Fibroblast of peridontal ligament (primary cell): ENCODE results near the gene ASB15.
"Not testable (repeated sequence)": the region's sequence is repeated elsewhere in the genome, so short reads cannot be mapped to it uniquely, and the experiment has no call there.

ENCODE experiments used
- DNase-seq: peaks from one replicate; pipeline ENCODE4 v3.0.0-alpha.2; 2010; ENCODE audit errors: extremely low read depth

ASB15 gene

GRCh38 chr7:123598657-123599056, 3.0 kb upstream of the ASB15 start:
- no peak for DNase-seq

DNA sequence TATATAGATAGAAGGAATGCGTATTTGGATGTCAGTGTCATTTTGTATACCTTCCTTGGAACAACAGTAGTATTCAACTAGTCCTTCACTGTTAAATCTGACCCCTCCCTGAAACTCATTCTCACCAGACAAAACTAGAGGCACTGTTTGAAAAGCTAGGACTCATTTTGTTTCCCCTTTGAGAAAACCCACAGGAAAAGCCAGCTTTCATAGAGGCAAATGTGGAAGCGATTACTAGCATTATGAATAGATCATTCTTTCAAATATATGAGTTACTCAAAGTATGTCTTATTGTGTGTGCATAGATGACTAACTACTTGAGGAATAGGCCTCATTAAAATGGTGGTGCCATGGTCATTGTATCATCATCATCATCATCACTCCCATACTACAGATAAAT, 1.9 kb upstream of the ASB15 start:
- DNase-seq, result no peak

GRCh38 chr7:123600876-123601275, 745 bp upstream of the ASB15 start:
- no peak for DNase-seq

GRCh38 chr7:123602648-123603047, 1.0 kb downstream of the ASB15 start:
- no peak for DNase-seq

GRCh38 chr7:123604739-123605138, 3.1 kb downstream of the ASB15 start:
- no peak for DNase-seq

GRCh38 chr7:123607423-123607975, 5.9 kb downstream of the ASB15 start:
- no peak for DNase-seq

- DNase-seq, result no peak
Observed at GRCh38 chr7:123608991-123609882, 7.6 kb downstream of the ASB15 start.

GRCh38 chr7:123609883-123610239, 8.2 kb downstream of the ASB15 start:
- no peak for DNase-seq

DNA sequence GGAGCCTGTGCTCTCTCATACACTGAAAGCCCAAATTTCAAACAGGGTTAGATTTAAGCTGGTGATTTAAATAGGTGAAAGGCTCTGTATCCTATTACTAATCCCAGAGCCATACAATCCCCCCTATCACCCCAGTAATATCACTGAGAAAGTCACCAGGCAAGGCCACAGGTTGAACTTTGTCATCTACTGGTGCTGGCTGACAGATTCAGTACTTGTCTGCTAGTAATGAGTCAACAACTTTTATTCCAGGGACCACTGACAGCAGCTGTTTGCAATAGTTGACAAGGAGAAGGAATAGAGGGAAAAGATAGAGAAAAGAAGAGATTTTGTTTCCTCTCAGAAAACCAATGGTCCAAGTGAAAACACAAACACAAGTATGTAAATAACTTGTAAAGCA, 10.4 kb downstream of the ASB15 start:
- DNase-seq, result no peak

DNA sequence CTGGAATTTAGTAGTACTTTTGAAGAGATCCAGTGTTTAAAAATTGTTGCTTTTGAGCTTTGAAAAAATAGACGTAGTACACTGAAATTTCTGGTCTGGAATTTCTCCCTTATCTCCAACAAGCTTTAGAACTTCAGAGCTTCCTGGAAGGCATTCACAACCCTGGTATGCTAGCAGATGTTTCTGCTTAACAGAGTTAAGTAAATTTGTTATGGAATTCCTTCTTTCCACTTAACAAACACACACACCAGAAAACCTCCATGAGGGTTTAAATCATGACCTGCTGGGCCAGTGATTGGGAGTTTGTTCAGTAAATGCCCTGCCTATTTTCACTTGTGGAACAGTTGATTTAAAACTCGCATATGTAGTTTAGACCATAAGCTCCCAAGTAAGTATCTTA, 13.7 kb downstream of the ASB15 start:
- DNase-seq, result peak; percentile 84

DNA sequence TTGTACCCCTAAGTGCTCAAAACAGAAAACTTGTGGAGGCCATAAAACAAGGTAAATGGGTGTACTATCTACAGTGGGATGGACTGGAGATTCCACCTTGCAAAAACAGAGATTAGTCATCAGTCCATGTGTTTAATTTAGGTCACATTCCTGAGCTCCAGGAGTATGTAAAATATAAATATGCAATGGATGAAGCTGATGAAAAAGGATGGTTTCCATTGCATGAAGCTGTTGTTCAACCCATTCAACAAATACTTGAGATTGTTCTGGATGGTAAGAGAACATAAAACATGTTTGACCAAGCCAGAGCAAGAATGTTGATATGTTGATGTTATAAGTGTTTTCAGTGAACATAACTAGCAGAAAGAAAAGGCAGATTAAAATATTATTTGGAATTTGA, 14.6 kb downstream of the ASB15 start:
- DNase-seq, result peak; percentile 18

GRCh38 chr7:123621707-123622106, 20.1 kb downstream of the ASB15 start:
- no peak for DNase-seq

GRCh38 chr7:123622660-123623386, 21.2 kb downstream of the ASB15 start:
- no peak for DNase-seq

- DNase-seq, result no peak
Observed at GRCh38 chr7:123624527-123625183, 23.0 kb downstream of the ASB15 start.

DNA sequence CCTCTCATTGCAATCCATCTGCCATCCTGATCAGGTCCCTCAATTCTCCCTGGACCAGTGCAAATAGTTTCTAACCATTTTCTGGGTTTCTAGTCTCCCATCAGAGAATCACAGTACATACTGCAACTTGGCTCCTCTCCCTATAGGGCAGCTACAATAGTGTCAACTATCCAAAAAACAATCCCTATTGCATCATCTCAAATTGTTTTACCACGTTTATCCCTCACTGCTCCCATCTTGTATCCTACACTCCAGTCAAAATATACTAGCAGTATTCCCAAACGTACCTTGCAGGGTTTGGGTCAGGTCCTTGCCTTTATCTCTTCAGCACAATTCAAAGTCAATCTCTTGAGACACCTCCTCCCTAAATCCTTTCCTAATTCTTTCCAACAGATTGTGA, 23.6 kb downstream of the ASB15 start:
- no peak for DNase-seq

- no peak for DNase-seq
Observed at GRCh38 chr7:123627851-123628250, 26.2 kb downstream of the ASB15 start.

DNA sequence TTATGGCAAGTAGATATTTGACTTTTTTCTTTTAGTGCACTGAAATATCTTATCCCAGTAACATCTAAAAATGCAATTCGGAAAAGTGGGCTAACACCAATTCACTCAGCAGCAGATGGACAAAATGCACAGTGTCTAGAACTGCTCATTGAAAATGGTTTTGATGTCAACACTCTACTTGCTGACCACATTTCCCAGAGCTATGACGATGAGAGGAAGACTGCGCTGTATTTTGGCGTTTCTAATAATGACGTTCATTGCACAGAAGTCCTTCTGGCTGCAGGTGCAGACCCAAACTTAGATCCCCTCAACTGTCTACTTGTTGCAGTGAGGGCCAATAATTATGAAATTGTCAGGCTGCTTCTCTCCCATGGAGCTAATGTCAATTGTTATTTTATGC, 27.2 kb downstream of the ASB15 start:
- DNase-seq, result no peak

GRCh38 chr7:123629281-123629680, 27.7 kb downstream of the ASB15 start:
- DNase-seq, result no peak

- DNase-seq, result no peak
Observed at GRCh38 chr7:123632808-123633207, 31.2 kb downstream of the ASB15 start.

GRCh38 chr7:123633553-123633952, 31.9 kb downstream of the ASB15 start:
- DNase-seq, result peak; percentile 62

DNA sequence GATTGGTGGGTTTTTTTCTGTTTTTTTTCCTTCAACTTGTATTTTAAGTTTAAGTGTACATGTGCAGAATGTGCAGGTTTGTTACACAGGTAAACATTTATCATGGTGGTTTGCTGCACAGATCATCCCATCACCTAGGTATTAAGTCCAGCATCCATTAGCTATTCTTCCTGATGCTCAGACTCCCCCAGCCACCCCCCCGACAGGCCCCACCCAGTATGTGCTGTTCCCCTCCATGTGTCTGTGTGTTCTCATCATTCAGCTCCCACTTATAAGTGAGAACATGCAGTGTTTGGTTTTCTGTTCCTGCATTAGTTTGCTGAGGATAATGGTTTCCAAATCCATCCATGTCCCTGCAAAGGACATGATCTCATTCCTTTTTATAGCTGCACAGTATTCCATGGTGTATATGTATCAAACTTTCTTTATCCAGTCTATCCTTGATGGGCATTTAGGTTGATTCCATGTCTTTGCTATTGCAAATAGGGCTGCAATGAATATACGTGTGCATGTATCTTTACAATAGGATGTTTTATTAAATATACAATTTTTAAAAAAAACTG, 32.5 kb downstream of the ASB15 start:
- DNase-seq, result not testable (repeated sequence)
